Fibroblast of mammary gland (primary cell): ENCODE results near the gene SLF1.

Source experiments
- DNase-seq: peaks from one replicate; pipeline ENCODE4 v3.0.0-alpha.2; 2010; ENCODE audit warnings: low read depth
- H3K4me3 ChIP-seq: 2 replicates; pipeline ENCODE4 v1.5.1; 2011; ENCODE audit warnings: low read depth, mild to moderate bottlenecking, low read length, moderate library complexity; ENCODE audit not compliant: control insufficient read depth
- CTCF ChIP-seq: conservative IDR thresholded peaks from 2 replicates; pipeline ENCODE4 v1.5.1; 2011; ENCODE audit warnings: low read depth, low read length, inconsistent platforms; ENCODE audit not compliant: control insufficient read depth, insufficient read depth

Gene SLF1

GRCh38 chr5:94715768-94716167, 97.3 kb downstream of the SLF1 start:
- no peak for TF ChIP-seq CTCF
- DNase-seq = no peak

GRCh38 chr5:94725142-94725541, 106.7 kb downstream of the SLF1 start:
- no peak for TF ChIP-seq CTCF
- no peak overlapping the region for H3K4me3 ChIP-seq
- DNase-seq = no peak

More at GRCh38 chr5:94715768-94716167, 97.3 kb downstream of the SLF1 start:
- no peak overlapping the region for H3K4me3 ChIP-seq

GRCh38 chr5:94731471-94731870, 113.0 kb downstream of the SLF1 start:
- H3K4me3 ChIP-seq = no peak overlapping the region
- TF ChIP-seq CTCF = no peak
- no peak for DNase-seq

- no peak for DNase-seq
- TF ChIP-seq CTCF = no peak
- no peak overlapping the region for H3K4me3 ChIP-seq
These were observed 118.0 kb downstream of the SLF1 start for GRCh38 chr5:94736498-94736897.

GRCh38 chr5:94740286-94740685, 121.8 kb downstream of the SLF1 start:
- no peak for TF ChIP-seq CTCF
- no peak overlapping the region for H3K4me3 ChIP-seq
- DNase-seq = no peak

- TF ChIP-seq CTCF = no peak
- no peak overlapping the region for H3K4me3 ChIP-seq
- no peak for DNase-seq
These were observed 124.4 kb downstream of the SLF1 start for GRCh38 chr5:94742852-94743251.

- DNase-seq = no peak
These were observed 126.4 kb downstream of the SLF1 start for GRCh38 chr5:94744906-94745305.

More at GRCh38 chr5:94744906-94745305, 126.4 kb downstream of the SLF1 start:
- no peak overlapping the region for H3K4me3 ChIP-seq
- no peak for TF ChIP-seq CTCF
